Keratinocyte (primary cell): ENCODE results near the gene SMARCA2.

ENCODE experiments used
- EZH2 ChIP-seq: IDR thresholded peaks from one replicate; pipeline ENCODE4 v1.6.1; 2012; ENCODE audit warnings: inconsistent platforms, mild to moderate bottlenecking, low read length, moderate library complexity
- TF ChIP-seq, protein P1 (sequence below), 3 experiments: IDR thresholded peaks in 1 of 3; conservative IDR thresholded peaks in 1 of 3; optimal IDR thresholded peaks in 1 of 3; 2 replicates in 2 of 3; 3 replicates in 1 of 3; pipeline versions ENCODE3 to v1.5.1; 2011; ENCODE audit warnings: low read length in 3 of 3, mild to moderate bottlenecking in 3 of 3, moderate library complexity in 2 of 3, control low read depth in 1 of 3, inconsistent platforms in 1 of 3; ENCODE audit not compliant: insufficient read depth in 2 of 3; ENCODE audit errors: extremely low read depth in 1 of 3

DNA sequence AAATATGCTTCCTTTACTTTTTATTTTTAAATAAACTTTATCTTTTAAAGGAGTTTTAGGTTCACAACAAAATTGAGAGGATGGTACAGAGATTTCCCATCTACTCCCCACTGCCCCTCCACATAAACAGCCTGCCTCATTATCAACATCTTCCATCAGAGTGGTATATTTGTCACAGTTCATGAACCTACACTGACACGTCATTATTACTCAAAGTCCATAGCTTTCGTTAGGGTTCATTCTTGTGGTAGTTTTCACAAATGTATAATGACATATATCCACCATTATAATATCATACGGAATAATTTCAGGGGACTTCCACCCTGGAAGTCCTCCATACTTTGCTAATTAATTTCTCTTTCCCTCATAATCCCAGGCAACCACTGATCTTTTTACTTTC, 204.9 kb downstream of the SMARCA2 start:
- TF ChIP-seq, protein P1, sequence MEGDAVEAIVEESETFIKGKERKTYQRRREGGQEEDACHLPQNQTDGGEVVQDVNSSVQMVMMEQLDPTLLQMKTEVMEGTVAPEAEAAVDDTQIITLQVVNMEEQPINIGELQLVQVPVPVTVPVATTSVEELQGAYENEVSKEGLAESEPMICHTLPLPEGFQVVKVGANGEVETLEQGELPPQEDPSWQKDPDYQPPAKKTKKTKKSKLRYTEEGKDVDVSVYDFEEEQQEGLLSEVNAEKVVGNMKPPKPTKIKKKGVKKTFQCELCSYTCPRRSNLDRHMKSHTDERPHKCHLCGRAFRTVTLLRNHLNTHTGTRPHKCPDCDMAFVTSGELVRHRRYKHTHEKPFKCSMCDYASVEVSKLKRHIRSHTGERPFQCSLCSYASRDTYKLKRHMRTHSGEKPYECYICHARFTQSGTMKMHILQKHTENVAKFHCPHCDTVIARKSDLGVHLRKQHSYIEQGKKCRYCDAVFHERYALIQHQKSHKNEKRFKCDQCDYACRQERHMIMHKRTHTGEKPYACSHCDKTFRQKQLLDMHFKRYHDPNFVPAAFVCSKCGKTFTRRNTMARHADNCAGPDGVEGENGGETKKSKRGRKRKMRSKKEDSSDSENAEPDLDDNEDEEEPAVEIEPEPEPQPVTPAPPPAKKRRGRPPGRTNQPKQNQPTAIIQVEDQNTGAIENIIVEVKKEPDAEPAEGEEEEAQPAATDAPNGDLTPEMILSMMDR (optimal IDR thresholded peaks at IDR 0.05 in 1 of 3, IDR thresholded peaks at IDR 0.05 in 1 of 3, conservative IDR thresholded peaks at IDR 0.05 in 1 of 3; ENCODE audit: extremely low read depth in 1 of 3, insufficient read depth in 2 of 3, low read length in 3 of 3), result no peak
- no peak for TF ChIP-seq EZH2
